ENCODE data around the gene CEP131.

DNA sequence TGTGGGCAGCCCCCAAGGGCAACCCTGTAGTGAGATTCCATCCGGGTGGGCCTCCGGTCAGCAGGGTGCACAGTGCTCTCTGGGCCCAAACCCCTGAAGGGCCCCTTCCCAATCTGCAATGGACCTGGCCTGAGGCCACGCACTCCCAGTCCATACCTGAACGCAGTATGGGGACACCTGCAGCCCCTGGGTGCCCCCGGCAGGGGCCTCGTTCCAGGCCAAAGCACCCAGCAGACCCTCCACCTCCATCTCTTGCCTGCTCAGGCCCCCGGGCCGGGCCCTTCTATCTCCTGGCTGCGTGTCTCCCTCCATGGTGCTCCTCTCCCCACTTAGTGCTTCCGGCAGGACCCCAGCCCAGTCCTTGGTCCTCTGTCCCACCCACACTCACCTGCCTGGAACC, 39.4 kb downstream of the CEP131 start:
- TF ChIP-seq CTCF (IDR thresholded peaks at IDR 0.05; ENCODE audit: insufficient read depth, low read length) (no peak), POLR2AphosphoS5 (IDR thresholded peaks at IDR 0.05; ENCODE audit: low read depth) (no peak), GABPA (IDR thresholded peaks at IDR 0.05; ENCODE audit: low read depth) (no peak)
- TF ChIP-seq, protein P1, sequence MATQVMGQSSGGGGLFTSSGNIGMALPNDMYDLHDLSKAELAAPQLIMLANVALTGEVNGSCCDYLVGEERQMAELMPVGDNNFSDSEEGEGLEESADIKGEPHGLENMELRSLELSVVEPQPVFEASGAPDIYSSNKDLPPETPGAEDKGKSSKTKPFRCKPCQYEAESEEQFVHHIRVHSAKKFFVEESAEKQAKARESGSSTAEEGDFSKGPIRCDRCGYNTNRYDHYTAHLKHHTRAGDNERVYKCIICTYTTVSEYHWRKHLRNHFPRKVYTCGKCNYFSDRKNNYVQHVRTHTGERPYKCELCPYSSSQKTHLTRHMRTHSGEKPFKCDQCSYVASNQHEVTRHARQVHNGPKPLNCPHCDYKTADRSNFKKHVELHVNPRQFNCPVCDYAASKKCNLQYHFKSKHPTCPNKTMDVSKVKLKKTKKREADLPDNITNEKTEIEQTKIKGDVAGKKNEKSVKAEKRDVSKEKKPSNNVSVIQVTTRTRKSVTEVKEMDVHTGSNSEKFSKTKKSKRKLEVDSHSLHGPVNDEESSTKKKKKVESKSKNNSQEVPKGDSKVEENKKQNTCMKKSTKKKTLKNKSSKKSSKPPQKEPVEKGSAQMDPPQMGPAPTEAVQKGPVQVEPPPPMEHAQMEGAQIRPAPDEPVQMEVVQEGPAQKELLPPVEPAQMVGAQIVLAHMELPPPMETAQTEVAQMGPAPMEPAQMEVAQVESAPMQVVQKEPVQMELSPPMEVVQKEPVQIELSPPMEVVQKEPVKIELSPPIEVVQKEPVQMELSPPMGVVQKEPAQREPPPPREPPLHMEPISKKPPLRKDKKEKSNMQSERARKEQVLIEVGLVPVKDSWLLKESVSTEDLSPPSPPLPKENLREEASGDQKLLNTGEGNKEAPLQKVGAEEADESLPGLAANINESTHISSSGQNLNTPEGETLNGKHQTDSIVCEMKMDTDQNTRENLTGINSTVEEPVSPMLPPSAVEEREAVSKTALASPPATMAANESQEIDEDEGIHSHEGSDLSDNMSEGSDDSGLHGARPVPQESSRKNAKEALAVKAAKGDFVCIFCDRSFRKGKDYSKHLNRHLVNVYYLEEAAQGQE (IDR thresholded peaks at IDR 0.05; ENCODE audit: insufficient replicate concordance, low read depth): no peak

Measured in HL-60 (cell line).